Renal pelvis (tissue), 4 donors: ENCODE measurements around the gene RMDN3. TPM values are rescaled to one million over a fixed set of nuclear protein-coding genes. Genes with fewer than 3 reads are reported as not detected.
A peak's percentile ranks its signal among the peaks of the same experiment; 100 is the strongest.

Experiments used
- DNase-seq: peaks from one replicate; pipeline ENCODE4 v3.0.0-alpha.2; 2013
- polyA plus RNA-seq, 3 donors: library from polyadenylated mRNA; unstranded; fragments of 120-200 nt; gene quantifications; one replicate each; pipeline ENCODE4 v1.2.1, GENCODE V29; 2013; ENCODE audit not compliant: insufficient read length in 3 of 3

RMDN3 gene
- polyA plus RNA-seq, 3 donors: 40.8 to 46.8 (median 45.2) TPM

DNA sequence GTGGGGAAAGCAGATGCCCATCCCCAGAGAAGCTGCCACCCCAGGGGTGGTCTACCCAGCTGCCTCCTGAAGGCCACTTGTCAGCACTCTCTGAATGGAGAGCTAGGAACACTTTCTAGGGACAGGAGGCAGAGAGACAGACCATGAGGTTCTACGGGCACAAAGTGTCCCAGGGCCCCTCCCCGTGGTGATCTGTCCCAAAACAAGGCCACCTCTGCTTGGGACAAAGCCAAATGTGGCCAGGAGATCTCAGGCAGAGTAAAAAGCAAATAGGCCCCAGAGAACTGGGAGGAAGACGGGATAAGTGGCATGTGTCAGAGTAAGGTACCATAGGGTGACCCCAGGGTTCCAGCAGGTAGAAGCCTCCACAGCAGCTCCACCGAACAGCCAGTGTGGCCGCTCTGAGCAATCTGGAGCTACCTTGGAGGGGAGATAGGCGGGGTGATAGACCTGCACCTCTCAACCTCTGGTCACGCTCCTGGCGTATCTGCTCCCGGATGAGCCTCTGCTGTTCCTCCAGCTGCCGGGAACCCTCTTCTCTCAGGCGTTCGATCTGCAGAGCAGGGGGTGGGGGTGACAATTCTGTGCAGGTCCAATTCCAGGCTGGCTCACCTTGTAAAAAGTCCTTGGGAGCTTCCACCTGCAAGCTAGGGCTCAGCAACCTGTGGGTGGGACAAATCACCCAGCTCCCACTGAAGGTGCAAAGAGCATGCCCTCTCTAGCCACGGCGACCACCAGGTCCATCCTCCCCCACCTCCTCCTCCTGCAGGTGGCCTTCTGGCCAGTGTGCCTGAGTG lies 20.9 kb upstream of the RMDN3 start:
- no peak for DNase-seq

DNA sequence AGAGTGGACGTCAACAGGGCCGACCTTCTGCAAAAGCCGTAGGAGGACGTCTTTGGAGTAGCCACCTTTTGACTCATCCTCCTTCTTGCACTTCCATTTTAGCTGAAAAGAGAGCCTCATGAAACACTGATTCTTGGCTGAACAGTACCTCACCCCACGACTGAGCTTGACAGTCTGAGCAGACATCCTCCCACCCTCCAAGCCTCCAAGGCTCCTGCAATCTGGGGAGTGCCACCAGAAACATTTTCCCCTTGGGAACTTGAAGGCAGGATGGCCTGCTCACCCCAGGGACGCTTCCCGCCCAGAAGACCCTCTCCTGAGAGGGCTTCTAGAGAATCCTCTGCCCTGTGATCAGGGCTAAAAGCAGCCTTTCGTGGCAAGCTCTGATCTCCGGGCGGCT lies 20.0 kb upstream of the RMDN3 start:
- no peak for DNase-seq

DNA sequence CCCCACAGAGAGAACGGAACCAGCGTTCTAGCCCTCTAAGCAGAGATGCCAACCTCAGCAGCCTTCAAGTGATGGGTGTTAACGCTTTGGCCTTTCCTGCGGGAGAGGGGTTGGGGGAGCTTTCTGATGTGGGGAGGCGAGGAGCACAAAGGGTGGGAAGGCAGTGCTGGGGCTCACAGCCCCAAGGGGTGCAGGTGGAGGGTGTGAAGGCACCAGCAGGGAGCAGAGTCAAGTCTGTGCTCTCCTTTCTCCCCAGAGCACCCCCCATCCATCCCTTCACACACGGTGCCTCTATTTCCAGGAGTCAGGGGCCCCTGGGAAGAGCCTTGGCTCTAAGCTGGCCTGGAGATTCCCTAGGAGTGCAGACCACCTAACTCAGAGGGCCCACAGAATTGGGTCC lies 18.8 kb upstream of the RMDN3 start:
- no peak for DNase-seq

DNA sequence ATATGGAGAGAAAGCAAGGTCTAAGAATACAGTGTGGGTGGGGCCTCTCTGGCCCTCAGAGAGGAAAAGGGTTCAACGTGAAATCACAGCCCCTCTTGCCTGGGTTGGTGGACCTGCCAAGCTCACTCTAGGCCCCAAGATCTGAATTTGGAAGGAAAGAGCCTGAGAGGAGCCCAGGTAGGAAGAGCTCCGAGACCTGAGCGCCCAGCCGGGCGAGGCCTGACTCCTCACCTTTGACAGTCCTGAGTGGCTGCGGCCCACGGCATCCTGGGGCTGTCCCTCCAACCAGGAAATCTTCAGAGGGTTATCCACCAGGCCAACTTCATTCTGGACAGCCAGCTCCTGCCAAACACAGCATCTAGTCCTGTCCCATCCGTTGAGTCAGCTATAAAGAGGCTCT lies 18.4 kb upstream of the RMDN3 start:
- no peak for DNase-seq

DNA sequence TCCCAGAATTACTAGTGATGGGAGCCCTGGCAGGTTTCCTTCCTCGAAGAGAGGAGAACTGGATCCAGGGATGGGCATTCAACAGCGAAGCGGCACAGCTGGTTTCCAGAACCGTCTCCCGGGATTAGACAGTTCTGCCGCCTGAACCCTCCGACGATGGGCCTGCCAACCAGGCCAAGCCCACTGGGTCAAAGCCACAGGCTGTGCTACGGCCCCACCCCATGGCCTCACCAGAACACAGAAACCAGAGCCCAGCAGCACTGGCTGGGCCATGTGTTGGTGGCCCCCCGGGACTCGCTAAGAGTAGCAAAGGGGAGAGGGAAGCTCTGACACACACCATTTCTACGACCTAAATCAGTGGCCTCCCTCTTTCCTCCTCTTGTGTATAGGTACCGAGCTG lies 17.0 kb upstream of the RMDN3 start:
- no peak for DNase-seq

DNA sequence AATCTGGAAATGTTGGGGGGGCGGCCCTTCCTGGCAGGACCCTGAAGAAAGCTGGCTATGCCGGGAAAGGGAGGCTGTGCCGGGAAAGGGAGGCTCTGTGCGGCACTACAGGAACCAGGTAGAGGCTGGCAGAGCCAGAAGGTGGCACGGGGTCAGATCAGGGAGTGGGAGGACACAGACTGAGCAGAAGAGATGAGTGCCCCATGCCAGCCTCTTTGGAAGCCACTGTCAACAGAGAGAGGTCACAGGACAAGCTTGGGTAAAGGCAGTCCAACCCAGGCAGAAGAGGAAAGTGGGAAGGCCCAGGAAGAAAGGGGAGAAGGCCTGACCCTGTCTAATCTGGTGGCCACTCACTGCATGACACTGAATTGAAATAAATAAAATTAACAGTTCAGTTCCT lies 16.2 kb upstream of the RMDN3 start:
- DNase-seq: no peak

DNA sequence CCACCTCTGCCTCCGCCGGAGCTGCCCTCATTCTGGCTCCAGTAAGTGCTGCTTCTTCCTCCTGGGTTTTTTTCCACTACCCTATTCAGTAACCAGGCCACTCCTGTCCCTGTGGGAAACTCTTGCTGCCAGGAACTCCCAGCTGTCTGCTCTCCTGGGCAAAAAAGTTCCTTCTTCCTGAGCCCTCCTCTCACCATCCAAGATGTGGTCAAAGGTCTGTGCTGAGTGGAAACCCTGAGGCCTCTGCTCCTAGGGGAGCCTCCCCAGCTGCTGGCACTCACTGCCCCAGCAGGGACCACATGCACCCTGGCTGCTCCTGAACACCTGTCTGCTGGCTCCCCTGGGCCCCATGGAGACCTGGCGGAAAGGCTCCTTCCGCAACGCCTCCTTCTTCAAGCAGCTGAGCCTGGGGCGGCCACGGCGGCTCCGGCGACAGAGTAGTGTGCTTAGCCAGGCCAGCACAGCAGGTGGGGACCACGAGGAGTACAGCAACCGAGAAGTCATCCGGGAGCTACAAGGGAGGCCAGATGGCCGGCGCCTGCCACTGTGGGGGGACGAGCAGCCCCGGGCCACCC lies 15.2 kb upstream of the RMDN3 start:
- DNase-seq: no peak

DNA sequence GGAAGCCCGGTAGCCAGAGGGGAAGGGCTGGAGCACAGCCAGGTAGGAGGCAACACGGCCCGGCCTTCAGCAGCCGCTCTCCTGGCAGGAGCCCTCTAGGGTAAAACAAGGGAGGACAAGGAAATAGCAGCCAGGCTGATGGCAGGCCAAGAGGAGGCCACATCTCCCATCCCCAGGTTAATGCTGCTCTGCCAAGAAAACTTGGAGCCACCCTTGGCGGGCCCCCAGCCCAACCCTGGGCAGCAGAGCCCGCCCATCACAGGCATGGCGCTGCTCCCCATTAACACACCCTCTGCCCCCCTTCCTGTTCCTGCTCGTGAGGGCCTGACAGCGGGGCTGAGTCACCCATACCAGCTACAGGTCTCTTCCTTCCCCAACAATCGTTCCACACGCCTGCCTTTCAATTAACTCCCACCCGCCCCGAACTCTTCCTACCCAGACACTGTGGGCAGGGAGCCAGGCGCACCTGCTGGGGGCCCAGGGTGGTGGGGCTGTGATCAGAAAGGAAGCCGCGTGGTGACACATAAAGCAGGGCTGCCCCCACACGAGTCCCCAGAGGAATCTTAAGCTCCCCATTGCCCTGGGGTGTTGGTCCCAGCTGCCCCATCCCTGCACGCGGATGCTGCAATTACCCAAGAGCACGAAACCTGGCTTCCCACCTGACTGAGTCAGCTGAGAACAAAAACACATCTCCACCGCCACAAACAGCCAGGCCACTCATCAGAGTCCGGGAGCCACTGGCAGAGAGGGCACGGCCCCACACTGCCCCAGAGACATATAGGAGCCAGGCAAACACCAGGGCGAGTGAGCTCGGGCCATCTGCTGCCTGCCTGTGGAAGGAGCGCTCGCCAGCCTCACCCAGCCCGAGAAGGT lies 14.5 kb upstream of the RMDN3 start, which contains the start of gene C15orf62:
TSS of gene C15orf62 (plus strand) at position 707 of the 873 bp plus-strand sequence. CDS start 516 bp downstream, outside the sequence.
- no peak for DNase-seq

DNA sequence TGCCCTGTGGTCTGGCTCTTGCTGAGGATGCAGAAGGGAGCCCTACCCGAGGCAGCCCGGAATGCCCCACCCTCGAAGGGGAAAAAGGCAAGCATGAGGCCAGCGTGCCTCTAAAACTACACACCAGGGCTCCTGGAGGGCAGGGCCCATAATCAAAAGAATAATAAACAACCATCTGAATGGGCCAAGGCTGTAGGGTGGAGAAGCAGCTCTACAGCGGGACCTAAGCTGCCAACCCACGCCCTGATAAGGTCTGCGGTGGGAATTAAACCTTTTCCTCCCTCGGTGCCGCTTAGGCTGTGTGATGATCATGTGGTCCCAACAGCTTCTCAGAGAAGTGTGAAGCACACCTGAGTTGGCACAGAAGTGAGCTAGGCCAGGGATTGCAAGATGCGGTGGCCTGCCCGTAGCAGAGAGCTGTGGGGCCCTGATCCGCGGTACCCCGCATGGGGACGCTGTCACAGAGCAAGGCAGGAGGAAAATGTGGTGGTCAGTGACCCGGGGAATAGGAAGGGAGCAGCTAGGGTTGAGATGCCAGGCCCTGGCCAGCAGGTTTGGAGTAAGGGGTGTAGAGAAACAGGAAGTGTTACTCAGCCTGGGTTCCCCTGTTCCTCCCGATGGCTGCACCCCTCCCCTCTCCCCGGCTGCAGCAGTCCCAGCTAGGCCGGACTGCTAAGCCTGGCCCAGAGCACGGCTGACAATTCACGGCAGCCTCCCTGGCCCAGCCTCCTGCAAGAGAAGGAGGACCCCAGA lies 13.6 kb upstream of the RMDN3 start:
- no peak for DNase-seq

DNA sequence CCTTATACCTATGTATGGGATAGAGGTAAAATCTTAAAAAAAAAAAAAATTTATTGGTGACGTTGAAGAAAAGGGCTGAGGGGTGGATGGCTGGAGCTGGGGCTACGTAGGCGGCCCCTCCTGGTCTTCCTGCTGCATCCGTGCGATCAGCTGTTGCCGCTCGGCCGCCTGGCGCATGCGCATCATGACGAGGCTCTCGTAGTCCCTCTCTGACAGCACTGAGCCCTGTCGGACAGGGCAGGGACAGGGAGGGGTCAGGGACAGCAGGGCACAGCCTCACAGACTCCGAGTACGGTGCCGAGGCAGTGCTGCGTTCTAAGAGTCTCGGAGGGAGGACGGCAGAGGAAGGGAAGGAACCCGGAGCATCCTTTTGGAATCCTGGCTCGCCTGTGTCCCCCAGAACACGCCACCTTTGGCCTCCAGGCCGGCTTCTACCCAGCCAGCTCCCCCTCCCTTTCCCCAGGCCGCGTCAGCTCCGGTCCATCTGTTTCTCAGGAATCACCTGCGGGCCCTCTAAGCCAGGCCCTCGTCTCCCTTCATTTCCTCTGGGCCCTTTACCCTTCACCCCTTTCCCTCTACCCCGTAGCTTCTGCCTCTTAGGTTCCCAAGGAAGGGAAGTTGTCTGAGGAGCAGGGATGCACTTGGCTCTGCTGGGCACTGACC lies 12.9 kb upstream of the RMDN3 start:
- no peak for DNase-seq

DNA sequence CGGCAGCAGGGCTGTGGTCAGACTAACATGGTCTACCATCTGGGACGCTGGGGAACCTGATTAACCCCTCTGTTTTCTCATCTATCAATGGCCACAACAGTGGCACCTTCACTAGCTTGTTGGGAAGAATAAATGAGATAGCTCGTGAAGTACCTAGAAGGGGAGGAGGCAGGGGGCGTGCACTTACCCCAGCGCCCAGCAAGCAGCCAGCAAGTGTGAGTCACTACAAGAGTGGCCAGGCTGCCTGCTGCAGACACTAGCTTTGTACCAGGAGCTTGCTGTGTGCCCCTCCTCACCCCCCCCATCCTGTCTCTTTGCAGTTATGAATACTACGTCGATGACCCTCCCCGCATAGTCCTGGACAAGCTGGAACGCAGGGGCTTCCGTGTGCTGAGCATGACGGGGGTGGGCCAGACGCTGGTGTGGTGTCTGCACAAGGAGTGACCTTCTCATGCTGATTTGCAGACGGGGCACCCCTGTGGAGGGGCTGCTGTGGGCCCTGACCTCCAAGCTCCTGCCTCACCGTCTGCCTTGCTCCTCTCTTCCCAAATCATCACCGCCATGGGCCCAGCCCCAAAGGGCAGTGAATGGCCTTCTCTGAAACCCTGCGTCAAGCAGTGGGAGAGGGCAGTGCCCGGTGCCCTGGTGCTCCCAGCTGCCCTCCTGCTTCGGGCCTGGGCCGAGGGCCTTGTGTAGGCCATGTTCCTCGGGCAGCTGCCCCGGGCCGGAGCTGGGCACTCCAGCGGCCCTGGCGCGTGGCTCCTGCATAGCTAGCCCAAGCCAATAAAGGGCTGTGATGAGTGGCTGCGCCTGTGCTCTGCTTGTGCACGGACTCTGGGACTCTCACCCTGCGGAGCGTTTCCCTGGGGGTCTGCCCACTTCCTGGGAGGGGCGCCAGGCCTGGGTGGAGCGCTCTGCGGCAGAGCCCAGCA lies 12.1 kb upstream of the RMDN3 start:
- no peak for DNase-seq

DNA sequence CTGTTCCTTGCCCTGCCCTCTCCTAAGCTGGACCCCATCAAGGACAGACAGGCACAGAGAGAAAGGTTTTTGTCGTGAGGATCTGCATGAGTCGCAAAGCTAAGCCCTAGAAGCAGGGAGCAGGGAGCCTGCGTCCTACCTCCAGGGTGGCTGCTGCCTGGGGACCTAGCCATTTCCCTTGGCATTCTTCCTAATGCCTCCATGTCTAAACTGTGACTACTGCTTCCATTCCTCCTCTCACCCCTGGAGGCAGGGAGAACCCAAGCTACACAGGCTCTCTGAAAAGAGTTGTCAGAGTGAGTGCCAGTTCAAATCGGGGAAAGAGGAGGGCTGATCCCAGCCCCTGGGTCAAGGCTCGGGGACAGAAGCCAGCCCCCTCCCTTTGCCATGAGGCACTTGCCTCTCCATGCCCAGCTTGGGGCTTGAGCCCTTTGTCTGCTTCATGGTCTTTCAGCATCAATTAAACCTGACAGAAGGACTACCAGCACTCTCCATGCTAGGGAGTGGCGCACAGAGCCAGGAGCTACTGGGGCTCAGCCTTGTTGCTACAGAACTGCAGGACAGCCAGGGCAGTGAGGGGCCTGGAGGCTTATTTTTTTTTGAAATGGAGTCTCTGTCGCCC lies 11.3 kb upstream of the RMDN3 start:
- no peak for DNase-seq

DNA sequence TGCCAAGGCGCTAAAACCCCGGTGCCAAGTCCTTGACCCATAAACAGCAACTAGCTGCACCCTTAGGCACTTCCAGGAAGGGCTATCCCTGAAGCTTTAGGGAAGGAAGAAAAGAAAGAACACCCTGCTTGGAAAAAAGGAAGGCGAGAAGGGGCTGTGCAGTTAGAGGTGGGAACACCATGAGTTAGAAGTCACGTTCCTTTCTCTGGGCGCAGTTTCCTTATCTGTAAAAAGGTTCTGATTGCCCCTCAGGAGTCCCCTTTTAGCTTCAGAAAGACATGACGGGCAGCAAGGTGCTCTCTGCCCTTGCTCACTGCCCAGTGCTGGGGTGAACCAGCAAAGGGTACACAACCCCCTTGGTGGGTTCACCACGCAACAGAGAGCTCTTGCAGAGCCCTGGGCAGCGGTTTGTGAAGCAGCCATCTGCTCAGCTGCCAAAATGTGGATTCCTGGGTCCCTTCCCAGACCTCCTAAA lies 9.6 kb upstream of the RMDN3 start:
- DNase-seq: no peak

DNA sequence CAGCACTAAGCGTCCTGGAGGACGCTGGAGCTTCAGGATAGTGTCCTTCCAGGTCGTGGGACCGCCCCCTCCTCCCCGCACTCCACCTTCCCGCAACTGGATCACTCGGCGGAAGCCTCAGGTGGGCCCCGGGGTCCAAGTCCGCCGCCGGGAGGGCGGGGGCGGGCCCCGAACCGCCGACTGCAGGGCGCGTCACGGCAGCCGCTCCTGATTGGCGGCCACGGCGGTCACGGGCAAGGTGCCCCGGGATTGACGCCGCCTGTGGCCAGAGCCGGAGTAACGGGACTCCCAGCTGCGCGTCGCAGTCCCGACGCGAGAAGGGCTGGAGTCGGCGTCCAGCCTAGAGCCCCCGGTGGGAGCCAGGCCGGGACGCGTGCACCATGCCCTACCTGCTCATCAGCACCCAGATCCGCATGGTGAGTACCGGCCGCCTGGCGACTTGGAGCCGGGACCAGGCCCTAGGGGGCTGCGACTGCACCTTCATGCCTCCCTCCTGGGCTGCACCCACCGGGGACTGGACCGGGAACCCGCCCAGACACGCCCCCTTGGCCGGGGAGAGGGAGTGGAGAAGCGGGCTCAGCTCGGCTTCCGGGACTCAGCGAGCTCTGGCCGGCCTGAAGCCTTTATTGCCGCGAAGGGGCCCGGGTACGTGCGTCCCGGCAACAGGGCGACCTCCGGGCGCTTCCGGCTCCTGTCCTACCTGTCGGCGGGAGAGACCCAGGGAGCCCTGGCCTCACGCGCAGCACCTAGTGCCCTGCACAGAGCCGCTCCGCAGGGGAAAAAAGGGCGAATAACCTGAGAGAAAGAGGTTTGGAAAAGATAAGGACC lies 9.0 kb upstream of the RMDN3 start, which contains the start of gene GCHFR:
TSS of gene GCHFR (plus strand) at position 268 of the 828 bp plus-strand sequence. CDS start at position 381, 113 bp downstream.
- peak; percentile 77 for DNase-seq

DNA sequence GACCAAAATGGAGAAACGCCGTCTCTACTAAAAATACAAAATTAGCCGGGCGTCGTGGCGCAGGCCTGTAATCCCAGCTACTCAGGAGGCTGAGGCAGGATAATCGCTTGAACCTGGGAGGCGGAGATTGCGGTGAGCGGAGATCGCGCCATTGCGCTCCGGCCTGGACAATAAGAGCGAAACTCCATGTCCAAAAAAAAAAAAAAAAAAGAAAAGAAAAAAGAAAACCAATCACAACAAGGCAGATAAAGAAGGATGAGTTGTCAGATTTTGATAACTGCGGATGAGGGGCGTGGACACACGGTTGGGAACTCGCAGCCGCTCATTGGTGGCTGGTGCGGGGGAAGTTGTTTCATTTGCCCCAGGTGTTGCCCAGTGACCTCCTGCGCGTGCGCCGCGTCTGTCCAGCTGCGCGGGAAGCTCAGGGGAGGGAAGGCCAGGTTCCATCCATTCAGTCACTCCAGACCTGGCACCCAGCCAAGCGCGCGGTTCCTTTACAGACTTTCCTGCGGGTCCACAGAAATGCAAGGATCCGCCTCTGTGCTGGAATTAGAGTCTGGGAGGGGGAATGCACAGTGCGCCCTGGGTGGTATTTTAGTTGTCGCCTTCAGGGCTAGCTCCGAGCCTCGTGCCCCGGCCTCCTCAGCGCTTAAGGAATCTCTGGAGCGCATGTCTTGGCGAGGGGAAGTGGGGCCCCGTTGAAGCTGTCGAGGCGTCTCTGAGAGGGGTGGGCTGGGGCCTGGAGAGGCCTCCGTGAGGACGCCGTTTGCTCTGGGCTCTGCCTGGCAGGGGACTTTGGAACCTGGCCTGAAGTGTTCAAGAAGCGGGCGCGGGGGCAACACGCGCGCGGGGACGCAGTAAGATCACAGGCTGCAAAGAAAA lies 8.1 kb upstream of the RMDN3 start:
- DNase-seq: no peak

DNA sequence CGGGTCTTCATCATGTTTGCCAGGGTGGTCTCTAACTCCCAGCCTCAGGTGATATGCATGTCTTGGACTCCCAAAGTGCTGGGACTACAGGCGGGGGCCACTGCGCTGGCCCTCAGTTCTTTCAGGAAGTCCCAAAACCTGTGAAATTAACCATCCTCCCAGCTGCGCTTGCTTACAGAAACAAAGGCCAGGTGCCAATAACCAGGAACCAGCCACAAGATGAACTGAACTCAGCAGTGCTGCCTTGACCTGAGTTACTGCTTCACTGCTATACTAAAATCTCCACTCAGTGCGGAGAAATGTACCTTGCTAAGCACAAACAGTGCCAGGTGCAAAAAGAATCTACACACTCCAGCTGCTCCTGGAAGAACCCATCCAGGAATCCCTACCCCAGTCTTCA lies 4.9 kb upstream of the RMDN3 start:
- no peak for DNase-seq

DNA sequence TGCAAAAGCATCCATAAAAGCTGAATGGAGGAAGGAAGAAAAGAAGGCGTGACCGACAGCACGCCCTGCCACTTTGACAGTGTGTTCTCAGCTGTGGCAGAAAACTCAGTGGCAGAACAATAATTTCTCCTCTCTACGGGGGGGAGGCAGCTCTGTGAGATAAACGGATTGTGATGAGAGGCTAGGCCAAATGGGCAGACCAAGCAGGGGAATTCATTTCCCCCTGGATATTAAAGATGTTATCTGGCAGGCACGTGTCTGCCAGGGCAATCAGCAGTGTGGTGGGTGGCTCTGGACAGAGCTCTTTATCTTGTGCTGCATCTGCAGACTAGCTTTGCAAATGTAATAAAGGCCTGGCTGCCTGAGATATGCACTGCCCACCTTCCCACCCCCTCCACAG lies 1.9 kb upstream of the RMDN3 start:
- DNase-seq: no peak
